HEK293T (cell line): ENCODE data around the gene ERC2.
"Not testable (repeated sequence)": the region's sequence is repeated elsewhere in the genome, so short reads cannot be mapped to it uniquely, and the experiment has no call there.

Experiments used
- CTCF ChIA-PET: fragments of 350-600 bp; formaldehyde crosslinking; extraction: SDS; loops from one replicate; lab custom pipeline; 2021; ENCODE audit warnings: antibody characterized with exemption, inconsistent platforms; lab: Yijun Ruan, JAX
- POLR2A ChIA-PET: fragments of 350-600 bp; formaldehyde crosslinking; extraction: SDS; loops from one replicate; lab custom pipeline; 2020; ENCODE audit warnings: antibody characterized with exemption, inconsistent platforms; lab: Yijun Ruan, JAX
- DNase-seq: peaks from one replicate; pipeline ENCODE4 v3.0.0; 2012; ENCODE audit warnings: mixed read lengths; ENCODE audit errors: extremely low spot score
- ARNT ChIP-seq: fragments of 450-650 bp; IDR thresholded peaks from 2 replicates; pipeline ENCODE4 v1.6.1; 2017; ENCODE audit warnings: mild to moderate bottlenecking
- BHLHE40 ChIP-seq: fragments of 450-650 bp; IDR thresholded peaks from 2 replicates; pipeline ENCODE4 v1.6.1; 2016; ENCODE audit warnings: mild to moderate bottlenecking, moderate library complexity, borderline replicate concordance
- CTBP1 ChIP-seq: fragments of 450-650 bp; IDR thresholded peaks from 2 replicates; pipeline ENCODE4 v1.6.1; 2016; ENCODE audit warnings: borderline replicate concordance
- ELF4 ChIP-seq: fragments of 450-650 bp; IDR thresholded peaks from 2 replicates; pipeline ENCODE4 v1.6.1; 2017; ENCODE audit warnings: antibody characterized with exemption
- FOXA1 ChIP-seq: fragments of 450-650 bp; IDR thresholded peaks from 2 replicates; pipeline ENCODE4 v1.6.1; 2016; ENCODE audit warnings: mild to moderate bottlenecking
- FOXK2 ChIP-seq: fragments of 450-650 bp; IDR thresholded peaks from 2 replicates; pipeline ENCODE4 v1.6.1; 2016; ENCODE audit warnings: mild to moderate bottlenecking
- FOXM1 ChIP-seq: fragments of 450-650 bp; IDR thresholded peaks from 2 replicates; pipeline ENCODE4 v1.6.1; 2017; ENCODE audit warnings: mild to moderate bottlenecking, borderline replicate concordance
- HDGF ChIP-seq: fragments of 450-650 bp; IDR thresholded peaks from 2 replicates; pipeline ENCODE4 v1.6.1; 2017; ENCODE audit warnings: antibody characterized with exemption, borderline replicate concordance
- L3MBTL2 ChIP-seq: fragments of 450-650 bp; conservative IDR thresholded peaks from 2 replicates; pipeline ENCODE4 v1.6.1; 2016; ENCODE audit warnings: mild to moderate bottlenecking
- LEF1 ChIP-seq: fragments of 450-650 bp; IDR thresholded peaks from 2 replicates; pipeline ENCODE4 v1.6.1; 2017; ENCODE audit warnings: mild to moderate bottlenecking, borderline replicate concordance
- NFRKB ChIP-seq: fragments of 450-650 bp; IDR thresholded peaks from 2 replicates; pipeline ENCODE4 v1.6.1; 2016; ENCODE audit warnings: mild to moderate bottlenecking, moderate library complexity
- SP1 ChIP-seq: fragments of 450-650 bp; IDR thresholded peaks from 2 replicates; pipeline ENCODE4 v1.6.1; 2017
- SUZ12 ChIP-seq: fragments of 450-650 bp; IDR thresholded peaks from 2 replicates; pipeline ENCODE4 v1.6.1; 2016; ENCODE audit warnings: mild to moderate bottlenecking
- TARDBP ChIP-seq: fragments of 450-650 bp; IDR thresholded peaks from 2 replicates; pipeline ENCODE4 v1.6.1; 2016
- ZNF384 ChIP-seq: fragments of 450-650 bp; IDR thresholded peaks from 2 replicates; pipeline ENCODE4 v1.6.1; 2016
- TF ChIP-seq, protein P1 (sequence below): fragments of 450-650 bp; IDR thresholded peaks from 2 replicates; pipeline ENCODE4 v1.6.1; 2016

The ERC2 gene

DNA sequence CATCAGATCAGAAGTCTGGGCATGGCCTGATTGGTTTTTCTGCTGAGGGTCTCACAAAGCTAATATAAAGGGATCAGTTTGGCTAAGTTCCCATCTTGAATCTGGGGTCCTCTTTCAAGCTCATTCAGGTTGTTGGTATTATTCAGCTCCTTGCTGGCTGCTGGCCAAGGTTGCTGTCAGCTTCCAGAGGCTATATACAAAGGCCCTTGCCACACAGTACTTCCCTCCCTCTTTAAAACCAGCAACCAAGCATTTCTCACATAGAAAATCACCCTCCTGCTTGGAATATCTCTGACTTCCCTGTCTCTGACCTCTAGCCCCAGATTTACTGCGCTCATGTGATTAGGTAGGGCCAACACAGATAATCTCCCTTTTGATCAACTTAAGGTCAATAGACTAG lies 442.9 kb downstream of the ERC2 start:
- CTCF ChIA-PET: no interaction called here
- no peak for TF ChIP-seq L3MBTL2
- POLR2A ChIA-PET: no interaction called here
- DNase-seq: no peak

DNA sequence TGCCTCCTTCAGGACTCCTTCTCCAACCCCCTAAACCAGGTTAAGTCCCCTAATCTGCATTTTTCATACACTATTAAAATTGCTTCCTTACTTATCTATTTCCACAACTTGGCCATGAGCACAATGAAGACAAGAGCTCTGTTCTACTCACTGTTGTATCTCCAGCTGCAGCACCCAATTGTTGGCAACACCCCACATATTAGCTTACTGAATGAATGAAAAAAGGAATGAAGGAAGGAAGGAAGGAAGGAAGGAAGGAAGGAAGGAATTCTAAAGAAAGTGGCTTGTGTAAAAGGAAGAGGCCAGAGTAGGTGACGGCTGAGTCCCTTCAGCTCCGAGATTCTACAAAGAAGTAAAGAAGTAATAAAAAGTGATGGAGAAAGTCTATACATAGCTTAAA lies 444.7 kb downstream of the ERC2 start:
- POLR2A ChIA-PET: no interaction called here
- CTCF ChIA-PET: no interaction called here
- no peak for TF ChIP-seq FOXM1
- no peak for TF ChIP-seq ARNT
- no peak for DNase-seq

DNA sequence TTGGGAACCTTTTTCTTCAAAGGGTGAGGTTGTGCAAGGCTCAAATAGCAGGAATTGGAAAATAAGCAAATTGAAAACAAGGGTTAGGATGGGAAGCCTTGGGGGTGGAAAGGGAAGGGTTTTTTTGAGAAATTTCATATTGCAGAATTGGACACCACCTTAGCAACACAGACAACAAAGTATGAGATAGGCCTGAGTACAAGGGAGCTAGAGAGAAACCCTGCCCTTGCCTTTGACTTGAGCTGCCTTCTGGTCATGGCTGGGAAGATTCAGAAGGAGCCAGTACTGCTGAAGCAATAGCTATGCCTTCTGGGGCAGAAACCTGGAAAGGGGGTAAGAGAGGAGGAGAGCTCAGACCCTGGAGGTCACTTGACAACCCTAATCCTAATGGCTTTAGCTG lies 445.6 kb downstream of the ERC2 start:
- ChIA-PET POLR2A (no interaction called here), CTCF (no interaction called here)
- DNase-seq: no peak
- no peak for TF ChIP-seq LEF1
- TF ChIP-seq FOXA1: no peak
- no peak for TF ChIP-seq ZNF384
- no peak for TF ChIP-seq L3MBTL2
- TF ChIP-seq SUZ12: no peak

DNA sequence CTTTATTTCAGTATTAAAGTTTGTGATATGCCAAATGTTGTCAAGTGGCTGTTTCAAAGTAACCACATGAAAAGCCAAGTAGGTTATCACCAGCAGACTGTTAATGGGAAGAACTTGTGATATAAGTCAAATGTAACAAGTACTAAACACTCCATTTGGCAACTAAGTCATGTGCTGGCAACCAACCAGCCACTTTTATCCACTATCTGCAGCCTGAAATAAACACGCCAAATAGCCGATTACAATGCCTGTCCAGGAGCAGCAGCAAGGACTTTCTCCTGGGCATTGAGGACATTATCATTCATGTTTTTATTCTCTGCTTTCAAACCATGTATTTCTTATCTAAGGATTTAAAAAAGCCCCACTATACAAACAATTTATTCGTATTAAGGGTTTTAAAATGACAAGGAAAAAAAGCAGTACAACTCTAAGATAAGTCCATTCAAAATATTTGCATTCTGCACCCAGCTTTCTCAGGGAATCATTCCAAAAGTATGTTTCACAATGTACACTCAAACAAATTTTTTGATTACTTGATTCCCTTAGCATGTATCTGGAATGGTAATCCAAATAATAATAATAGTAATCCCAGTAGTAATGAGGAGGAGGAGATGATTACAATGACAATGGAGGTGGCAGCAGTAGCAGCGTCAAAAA lies 448.6 kb downstream of the ERC2 start:
- ChIA-PET CTCF (no interaction called here), POLR2A (no interaction called here)
- TF ChIP-seq LEF1: no peak
- no peak for TF ChIP-seq ELF4
- no peak for TF ChIP-seq FOXA1
- TF ChIP-seq FOXM1: no peak
- TF ChIP-seq, protein P1, sequence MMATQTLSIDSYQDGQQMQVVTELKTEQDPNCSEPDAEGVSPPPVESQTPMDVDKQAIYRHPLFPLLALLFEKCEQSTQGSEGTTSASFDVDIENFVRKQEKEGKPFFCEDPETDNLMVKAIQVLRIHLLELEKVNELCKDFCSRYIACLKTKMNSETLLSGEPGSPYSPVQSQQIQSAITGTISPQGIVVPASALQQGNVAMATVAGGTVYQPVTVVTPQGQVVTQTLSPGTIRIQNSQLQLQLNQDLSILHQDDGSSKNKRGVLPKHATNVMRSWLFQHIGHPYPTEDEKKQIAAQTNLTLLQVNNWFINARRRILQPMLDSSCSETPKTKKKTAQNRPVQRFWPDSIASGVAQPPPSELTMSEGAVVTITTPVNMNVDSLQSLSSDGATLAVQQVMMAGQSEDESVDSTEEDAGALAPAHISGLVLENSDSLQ: no peak
- TF ChIP-seq BHLHE40: no peak
- no peak for TF ChIP-seq ARNT
- no peak for TF ChIP-seq ZNF384
- no peak for TF ChIP-seq L3MBTL2
- TF ChIP-seq SUZ12: no peak
- no peak for TF ChIP-seq NFRKB
- TF ChIP-seq SP1: no peak
- no peak for TF ChIP-seq FOXK2
- TF ChIP-seq TARDBP: no peak
- TF ChIP-seq CTBP1: no peak
- TF ChIP-seq HDGF: no peak
- no peak for DNase-seq

DNA sequence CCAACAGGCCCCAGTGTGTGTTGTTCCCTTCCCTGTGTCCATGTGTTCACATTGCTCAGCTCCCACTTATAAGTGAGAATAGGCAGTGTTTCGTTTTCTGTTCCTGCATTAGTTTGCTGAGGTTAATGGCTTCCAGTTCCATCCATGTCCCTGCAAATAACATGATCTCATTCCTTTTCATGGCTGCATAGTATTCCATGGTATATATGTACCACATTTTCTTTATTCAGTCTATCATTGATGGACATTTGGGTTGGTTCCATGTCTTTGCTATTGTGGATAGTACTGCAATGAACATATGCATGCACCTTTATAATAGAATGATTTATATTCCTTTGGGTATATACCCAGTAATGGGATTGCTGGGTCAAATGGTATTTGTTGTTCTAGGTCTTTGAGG lies 452.9 kb downstream of the ERC2 start:
- POLR2A ChIA-PET, DNase-seq, CTCF ChIA-PET: not testable (repeated sequence)

DNA sequence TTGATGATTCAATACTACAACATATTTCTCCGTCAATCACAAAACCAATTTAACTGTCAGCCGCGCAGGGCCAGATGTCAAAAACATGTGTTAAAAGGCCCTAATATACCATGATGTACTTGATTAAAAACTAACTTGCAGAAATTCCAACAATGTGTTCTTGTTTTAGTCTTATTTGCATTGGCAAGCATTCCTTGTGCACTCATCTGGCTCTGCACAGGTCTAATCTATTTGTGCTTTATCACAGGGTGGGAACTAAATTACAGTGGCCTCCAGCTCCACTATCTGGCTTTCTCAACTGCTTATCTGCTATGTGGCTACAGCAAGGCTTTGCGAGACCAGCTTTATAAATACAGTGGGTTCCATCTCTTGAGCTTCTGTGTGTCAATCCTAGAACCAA lies 455.5 kb downstream of the ERC2 start:
- DNase-seq: no peak
- TF ChIP-seq ZNF384: no peak
- TF ChIP-seq SUZ12: no peak
- TF ChIP-seq NFRKB: no peak
- no peak for TF ChIP-seq BHLHE40
- no peak for TF ChIP-seq HDGF
- TF ChIP-seq FOXK2: no peak
- TF ChIP-seq FOXA1: no peak
- no peak for TF ChIP-seq L3MBTL2
- TF ChIP-seq LEF1: no peak
- no peak for TF ChIP-seq ARNT
- no peak for TF ChIP-seq ELF4
- no peak for TF ChIP-seq FOXM1
- no peak for TF ChIP-seq CTBP1
- ChIA-PET POLR2A (no interaction called here), CTCF (no interaction called here)

DNA sequence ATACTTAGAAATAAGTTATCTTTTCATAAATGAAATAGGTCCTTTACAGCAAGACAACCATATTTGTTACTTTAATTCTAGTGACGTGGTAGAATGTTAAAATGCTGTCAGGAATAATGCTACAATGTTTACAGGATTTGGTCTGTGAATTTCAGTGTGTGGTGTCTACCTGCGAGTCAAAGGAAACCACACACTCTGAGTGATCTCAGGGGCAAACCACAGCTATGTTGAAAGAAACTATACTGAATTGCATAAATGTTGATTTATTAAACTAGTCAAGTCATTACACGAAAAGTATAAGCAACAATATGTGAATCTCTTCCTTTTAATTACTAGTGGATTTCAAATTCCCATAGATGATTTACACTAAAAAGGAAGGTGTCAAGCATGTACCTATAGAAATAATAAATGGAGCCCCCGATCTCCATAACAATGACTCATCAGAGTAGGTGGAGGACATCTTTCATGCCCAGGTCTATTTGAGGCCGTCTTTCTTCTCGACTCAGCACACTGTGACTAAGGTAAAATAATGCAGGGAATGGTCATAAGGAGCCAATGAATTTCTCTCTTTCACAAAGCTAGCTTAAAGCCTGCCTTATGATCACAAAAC lies 463.0 kb downstream of the ERC2 start:
- TF ChIP-seq FOXM1 (no peak), SP1 (no peak), SUZ12 (no peak), LEF1 (no peak), TARDBP (no peak), L3MBTL2 (no peak), ZNF384 (no peak), BHLHE40 (no peak), HDGF (no peak), CTBP1 (no peak), NFRKB (no peak), FOXK2 (no peak)
- TF ChIP-seq, protein P1: no peak
- POLR2A ChIA-PET: no interaction called here
- DNase-seq: no peak
- CTCF ChIA-PET: no interaction called here

DNA sequence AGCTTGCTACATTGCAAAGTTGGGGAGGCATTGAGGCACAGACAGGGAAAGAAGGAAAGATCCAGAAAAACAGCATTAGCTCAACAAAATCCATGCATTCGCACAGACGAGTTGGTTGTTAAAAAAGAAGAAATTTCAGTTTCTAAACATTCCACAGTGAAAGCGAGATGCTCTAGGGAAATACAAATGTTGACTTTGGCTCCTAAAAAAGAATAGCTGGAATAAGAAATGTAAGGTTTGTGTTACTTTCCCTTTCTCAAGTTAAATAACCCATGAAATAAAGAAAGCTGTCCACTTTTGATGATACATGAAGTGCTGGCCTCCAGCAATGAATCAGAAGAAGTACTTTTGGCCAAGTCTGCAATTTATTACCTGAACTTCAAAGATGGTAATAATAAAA lies 465.1 kb downstream of the ERC2 start:
- DNase-seq: no peak
- CTCF ChIA-PET: no interaction called here
- POLR2A ChIA-PET: no interaction called here
- TF ChIP-seq HDGF (no peak), FOXM1 (no peak)
